A673 (cell line): ENCODE measurements around the gene CCDC97. TPM values are rescaled to one million over a fixed set of nuclear protein-coding genes. Genes with fewer than 3 reads are reported as not detected.
"Not testable (repeated sequence)": the region's sequence is repeated elsewhere in the genome, so short reads cannot be mapped to it uniquely, and the experiment has no call there.

Source experiments
- BruUV-seq: library from RNA; stranded (reverse); fragments of 400-500 nt; replicated peaks from 2 replicates; lab custom pipeline; 2021; lab: Mats Ljungman, UMichigan
- CTCF ChIA-PET: fragments of 300-600 bp; sonication (Branson Sonifier 250); formaldehyde crosslinking; loops from one replicate; lab custom pipeline; 2022; ENCODE audit warnings: antibody characterized with exemption; lab: Charles Lee
- POLR2A ChIA-PET: fragments of 300-600 bp; sonication (Branson Sonifier 250); formaldehyde crosslinking; loops from one replicate; lab custom pipeline; 2022; ENCODE audit warnings: antibody characterized with exemption; ENCODE audit not compliant: low non-redundant PET; lab: Charles Lee
- DNase-seq: peaks from one replicate; pipeline ENCODE4 v3.0.0-alpha.2; 2015; ENCODE audit warnings: low spot score
- H3K27ac ChIP-seq: fragments of 200-600 bp; sonication (generic); 2 replicates; pipeline ENCODE4 v1.5.1; 2016; ENCODE audit warnings: mixed run types, low read depth, mild to moderate bottlenecking, mixed read lengths, antibody characterized with exemption, low read length; ENCODE audit not compliant: poor library complexity, severe bottlenecking
- H3K27me3 ChIP-seq: fragments of 200-600 bp; sonication (generic); replicated peaks from 2 replicates; pipeline ENCODE4 v1.6.1; 2017; ENCODE audit warnings: mixed run types, low read depth, mild to moderate bottlenecking, mixed read lengths, antibody characterized with exemption, low read length; ENCODE audit not compliant: insufficient read depth, poor library complexity
- H3K36me3 ChIP-seq: fragments of 200-600 bp; sonication (generic); 2 replicates; pipeline ENCODE4 v1.6.1; 2016; ENCODE audit warnings: mixed run types, mild to moderate bottlenecking, mixed read lengths, antibody characterized with exemption, low read length; ENCODE audit not compliant: insufficient read depth, poor library complexity, severe bottlenecking
- H3K4me1 ChIP-seq: fragments of 200-600 bp; sonication (generic); 2 replicates; pipeline ENCODE4 v1.6.1; 2017; ENCODE audit warnings: mixed run types, mild to moderate bottlenecking, mixed read lengths, antibody characterized with exemption, low read length; ENCODE audit not compliant: insufficient read depth, poor library complexity, severe bottlenecking
- H3K4me3 ChIP-seq: fragments of 200-600 bp; sonication (generic); 2 replicates; pipeline ENCODE4 v1.5.1; 2016; ENCODE audit warnings: low read depth, mixed run types, mild to moderate bottlenecking, mixed read lengths, low read length; ENCODE audit not compliant: poor library complexity, severe bottlenecking
- H3K9me3 ChIP-seq: fragments of 200-600 bp; sonication (generic); 2 replicates; pipeline ENCODE4 v1.6.1; 2016; ENCODE audit warnings: mixed run types, low read depth, mild to moderate bottlenecking, mixed read lengths, antibody characterized with exemption, low read length; ENCODE audit not compliant: poor library complexity, severe bottlenecking
- CTCF ChIP-seq: fragments of 300-800, 200-600 bp; sonication (generic); conservative IDR thresholded peaks from 2 replicates; pipeline ENCODE4 v1.5.1; 2017; ENCODE audit warnings: low read depth, mild to moderate bottlenecking, antibody characterized with exemption, low read length, moderate library complexity, mixed read lengths
- EZH2 ChIP-seq: fragments of 200-600 bp; sonication (generic); IDR thresholded peaks from 2 replicates; pipeline ENCODE4 v1.6.1; 2017; ENCODE audit warnings: borderline replicate concordance, low read depth, mild to moderate bottlenecking, mixed read lengths, antibody characterized with exemption, low read length; ENCODE audit not compliant: poor library complexity, severe bottlenecking
- intact Hi-C: fragments of 100-400 bp; cut with micrococcal nuclease; formaldehyde crosslinking; loops from one replicate; pipeline ENCODE4 v1.10.0; 2022; ENCODE audit not compliant: unreplicated experiment
- total RNA-seq: library from RNA; stranded (reverse); gene quantifications from 2 replicates; pipeline ENCODE4 v1.2.3, GENCODE V29; 2021

The CCDC97 gene
- total RNA-seq, 1 experiment from 2014 or later, result 40.8 TPM

DNA sequence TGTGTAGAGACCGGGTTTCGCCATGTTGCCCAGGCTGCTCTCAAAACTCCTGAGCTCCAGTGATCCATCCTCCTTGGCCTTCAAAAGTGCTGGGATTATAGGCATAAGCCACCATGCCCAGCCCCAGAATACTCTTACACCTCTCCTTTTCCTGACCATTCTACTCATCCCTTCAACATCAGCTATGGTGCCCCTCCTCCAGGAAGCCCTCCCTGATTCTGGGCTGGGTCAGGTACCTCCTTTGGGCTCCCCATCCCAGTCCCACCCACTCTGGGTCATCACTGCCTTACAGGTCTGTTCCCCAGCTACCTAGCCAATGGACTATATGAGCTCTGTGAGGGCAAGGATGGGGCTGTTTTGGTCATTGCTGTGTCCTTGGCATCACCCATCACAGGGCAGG lies 34.2 kb downstream of the CCDC97 start:
- H3K4me1 ChIP-seq, result no peaks in the 10 kb centered on the region
- ChIA-PET CTCF (no interaction called here), POLR2A (no interaction called here)
- no peak for TF ChIP-seq CTCF
- no peak for TF ChIP-seq EZH2
- no peaks in the 10 kb centered on the region for H3K9me3 ChIP-seq
- H3K27me3 ChIP-seq, result no peaks in the 10 kb centered on the region
- no TSS peak for BruUV-seq
- peaks cover 53% of the 10 kb centered on the region for H3K36me3 ChIP-seq
- no peak overlapping the region for H3K27ac ChIP-seq
- no peak for DNase-seq
- intact Hi-C loops, result no loop called here
- no peak overlapping the region for H3K4me3 ChIP-seq

GRCh38 chr19:41346916-41347315 lies 36.9 kb downstream of the CCDC97 start:
- DNase-seq, H3K4me3 ChIP-seq, POLR2A ChIA-PET, H3K9me3 ChIP-seq, BruUV-seq, intact Hi-C loops, H3K27ac ChIP-seq, CTCF ChIA-PET, H3K4me1 ChIP-seq, H3K27me3 ChIP-seq: not testable (repeated sequence)
- H3K36me3 ChIP-seq, result peaks cover 34% of the 10 kb centered on the region

GRCh38 chr19:41350735-41351338 lies 40.9 kb downstream of the CCDC97 start:
- H3K4me3 ChIP-seq, result peak overlapping the region; percentile 98
- intact Hi-C loops, result no loop called here

More at GRCh38 chr19:41350735-41351338, 40.9 kb downstream of the CCDC97 start:
- ChIA-PET POLR2A (no interaction called here), CTCF (interaction anchor here (0.6 kb wide), 1 partner anchor 147 kb away, joined by 4 read pairs; no protein-coding TSS in a partner anchor)
- H3K36me3 ChIP-seq, result peaks cover 13% of the 10 kb centered on the region
- H3K27ac ChIP-seq, result no peak overlapping the region
- no TSS peak for BruUV-seq
- H3K27me3 ChIP-seq, result no peaks in the 10 kb centered on the region
- H3K9me3 ChIP-seq, result no peaks in the 10 kb centered on the region
- TF ChIP-seq EZH2, result no peak
- TF ChIP-seq CTCF, result no peak
- DNase-seq, result no peak
- H3K4me1 ChIP-seq, result peaks cover 11% of the 10 kb centered on the region
